Neuronal stem cell (in vitro differentiated cells): ENCODE data around the gene PPARGC1A.

Experiments used
- DNase-seq: peaks from one replicate; pipeline ENCODE4 v3.0.0-alpha.2; 2013; ENCODE audit warnings: low spot score
- H2AFZ ChIP-seq: one replicate; pipeline ENCODE4 v1.6.1; 2013; ENCODE audit warnings: mild to moderate bottlenecking, low read length, inconsistent platforms
- H2AK5ac ChIP-seq: 2 replicates; pipeline ENCODE4 v1.6.1; 2013; ENCODE audit warnings: low read depth, mild to moderate bottlenecking, inconsistent platforms, low read length, moderate library complexity, mixed read lengths
- H2BK120ac ChIP-seq: 2 replicates; pipeline ENCODE4 v1.6.1; 2013; ENCODE audit warnings: low read depth, mild to moderate bottlenecking, inconsistent platforms, low read length, moderate library complexity, mixed read lengths
- H2BK12ac ChIP-seq: one replicate; pipeline ENCODE4 v1.6.1; 2013; ENCODE audit warnings: low read length, inconsistent platforms
- H2BK15ac ChIP-seq: 2 replicates; pipeline ENCODE4 v1.6.1; 2013; ENCODE audit warnings: mild to moderate bottlenecking, low read length, inconsistent platforms, mixed read lengths
- H2BK5ac ChIP-seq: one replicate; pipeline ENCODE4 v1.6.1; 2013; ENCODE audit warnings: inconsistent platforms, mild to moderate bottlenecking, low read length, moderate library complexity
- H3K14ac ChIP-seq: one replicate; pipeline ENCODE4 v1.6.1; 2013; ENCODE audit warnings: low read length, inconsistent platforms
- H3K18ac ChIP-seq: 2 replicates; pipeline ENCODE4 v1.6.1; 2013; ENCODE audit warnings: low read length, inconsistent platforms
- H3K23ac ChIP-seq: 2 replicates; pipeline ENCODE4 v1.6.1; 2013; ENCODE audit warnings: low read depth, mild to moderate bottlenecking, mixed read lengths, low read length, inconsistent platforms; ENCODE audit not compliant: poor library complexity
- H3K27ac ChIP-seq: replicated peaks from 3 replicates; pipeline ENCODE4 v1.5.1; 2013; ENCODE audit warnings: low read length, inconsistent platforms
- H3K27me3 ChIP-seq, 3 experiments: 2 replicates each; pipeline ENCODE4 v1.6.1; 2013; ENCODE audit warnings: low read length in 3 of 3, mild to moderate bottlenecking in 2 of 3, inconsistent platforms in 1 of 3, low read depth in 1 of 3, mixed read lengths in 1 of 3, moderate library complexity in 1 of 3; ENCODE audit not compliant: control insufficient read depth in 3 of 3, insufficient read depth in 3 of 3
- H3K36me3 ChIP-seq, 2 donors: replicated peaks in 1 of 2; 2 replicates each; pipeline ENCODE4 v1.6.1; 2013; ENCODE audit warnings: low read length in 2 of 2; ENCODE audit not compliant: control insufficient read depth in 2 of 2, insufficient read depth in 2 of 2
- H3K4ac ChIP-seq: 2 replicates; pipeline ENCODE4 v1.6.1; 2013; ENCODE audit warnings: inconsistent platforms, mild to moderate bottlenecking, low read length, moderate library complexity
- H3K4me1 ChIP-seq, 2 donors: 1 replicate in 1 of 2; 2 replicates in 1 of 2; pipeline ENCODE4 v1.6.1; 2013; ENCODE audit warnings: low read length in 2 of 2, low read depth in 1 of 2; ENCODE audit not compliant: control insufficient read depth in 2 of 2, insufficient read depth in 1 of 2
- H3K4me2 ChIP-seq: one replicate; pipeline ENCODE4 v1.6.1; 2013; ENCODE audit warnings: mild to moderate bottlenecking, low read length, inconsistent platforms; ENCODE audit not compliant: insufficient read depth, poor library complexity, severe bottlenecking
- H3K4me3 ChIP-seq, 2 donors: 2 replicates each; pipeline ENCODE4 v1.5.1; 2013; ENCODE audit warnings: low read length in 2 of 2, mild to moderate bottlenecking in 2 of 2, inconsistent platforms in 1 of 2, moderate library complexity in 1 of 2
- H3K79me1 ChIP-seq: one replicate; pipeline ENCODE4 v1.6.1; 2013; ENCODE audit warnings: low read depth, mild to moderate bottlenecking, inconsistent platforms, low read length, moderate library complexity
- H3K9ac ChIP-seq: one replicate; pipeline ENCODE4 v1.6.1; 2013; ENCODE audit warnings: mild to moderate bottlenecking, low read depth, low read length, inconsistent platforms; ENCODE audit not compliant: poor library complexity
- H3K9me3 ChIP-seq, 2 donors: replicated peaks in 1 of 2; 2 replicates each; pipeline versions ENCODE3 to v1.6.1; 2013; ENCODE audit warnings: low read length in 2 of 2, mild to moderate bottlenecking in 2 of 2, inconsistent platforms in 1 of 2, low read depth in 1 of 2, mixed read lengths in 1 of 2, moderate library complexity in 1 of 2; ENCODE audit not compliant: control insufficient read depth in 2 of 2, insufficient read depth in 1 of 2
- H4K8ac ChIP-seq: one replicate; pipeline ENCODE4 v1.6.1; 2013; ENCODE audit warnings: low read depth, mild to moderate bottlenecking, inconsistent platforms, low read length, moderate library complexity
- H4K91ac ChIP-seq: one replicate; pipeline ENCODE4 v1.6.1; 2013; ENCODE audit warnings: low read length, low read depth, mild to moderate bottlenecking, inconsistent platforms; ENCODE audit not compliant: poor library complexity
- WGBS, 2 donors: extraction: QIAGEN DNeasy Blood & Tissue Kit; methylation state at CpG; one replicate each; pipeline ENCODE4 v1.1.7; 2013; ENCODE audit warnings: missing lambda C conversion rate in 2 of 2, mixed read lengths in 1 of 2; ENCODE audit not compliant: insufficient read length in 2 of 2, insufficient replicate concordance in 1 of 2; ENCODE audit errors: extremely low coverage in 2 of 2; 5-methylcytosine and 5-hydroxymethylcytosine counted together

The PPARGC1A gene

DNA sequence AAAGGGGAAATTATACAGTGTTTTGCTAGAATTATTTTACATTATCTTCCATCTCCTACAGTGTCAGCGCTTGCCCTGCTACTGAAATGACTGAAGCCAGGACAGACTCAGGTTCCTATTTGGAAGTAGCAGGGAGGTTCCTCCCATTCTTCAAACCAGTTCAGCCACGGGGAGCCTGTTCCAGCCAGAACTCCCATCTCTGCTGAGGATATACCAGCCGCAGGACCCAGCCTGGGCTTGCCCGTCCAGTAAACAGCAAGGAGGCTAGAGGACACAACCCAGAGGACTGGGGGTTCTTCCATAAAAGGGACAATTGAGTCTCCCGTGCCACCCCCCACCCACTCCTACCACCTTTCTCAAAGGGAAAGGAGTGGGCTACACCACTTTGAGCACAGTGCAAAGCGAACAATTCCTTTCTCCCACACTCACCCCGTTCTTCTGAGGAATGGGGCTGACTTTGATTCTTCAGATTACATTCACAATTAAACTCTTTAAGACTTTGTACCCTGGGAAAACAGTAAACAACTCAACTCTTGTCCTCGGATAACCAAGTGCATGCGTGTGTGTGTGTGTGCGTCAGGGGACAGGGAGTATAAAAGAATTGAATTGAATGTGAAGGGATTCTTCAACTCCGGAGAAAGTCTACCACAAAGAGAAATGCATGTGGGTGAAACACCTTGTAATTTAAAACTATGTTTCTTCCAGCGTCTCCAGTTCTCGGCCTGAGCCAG is 31.0 kb upstream of the PPARGC1A start:
- Histone ChIP-seq H2BK15ac (no peak overlapping the region), H3K27me3 (no peaks in the 10 kb centered on the region), H3K9ac (no peak overlapping the region), H3K36me3 (no peaks in the 10 kb centered on the region), H3K14ac (no peak overlapping the region), H2BK5ac (no peak overlapping the region), H4K91ac (no peak overlapping the region), H2BK12ac (no peak overlapping the region), H4K8ac (no peak overlapping the region), H3K4me1 (peaks cover 5 to 9% of the 10 kb centered on the region in 2 donors), H3K4me3 (no peak overlapping the region), H3K18ac (no peak overlapping the region), H3K4ac (no peak overlapping the region), H3K27ac (no peak overlapping the region), H2AK5ac (no peak overlapping the region), H2BK120ac (no peak overlapping the region), H3K79me1 (no peaks in the 10 kb centered on the region), H3K4me2 (no peak overlapping the region), H3K9me3 (no peaks in the 10 kb centered on the region), H2AFZ (peak overlapping the region; percentile 46), H3K23ac (no peak overlapping the region)
- DNase-seq, result no peak
- no CpG with 5 or more reads among the region's 13 CpGs for whole genome bisulfite sequencing, 2 donors

DNA sequence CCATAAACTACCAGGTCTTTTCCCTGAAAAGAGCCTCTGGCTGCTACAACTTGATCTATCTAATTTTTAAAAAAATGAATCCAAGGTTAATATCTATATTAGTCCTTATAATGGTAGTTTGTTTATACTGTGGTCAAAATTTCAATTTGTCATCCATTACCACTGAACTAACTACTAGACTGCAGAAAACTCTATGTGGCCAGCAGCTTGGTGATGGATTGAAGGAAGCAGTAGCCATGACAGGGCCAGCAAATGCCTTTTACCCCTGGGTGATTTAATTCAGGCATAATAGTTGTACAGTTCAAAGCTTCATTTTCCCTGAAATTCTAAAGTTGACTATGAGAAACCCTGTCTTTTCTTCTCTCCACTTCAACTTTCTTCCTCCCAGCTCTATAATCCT is 30.4 kb upstream of the PPARGC1A start:
- no peak overlapping the region for H2BK12ac ChIP-seq
- no peak overlapping the region for H2BK15ac ChIP-seq
- H3K4me1 ChIP-seq, result peaks cover 5 to 9% of the 10 kb centered on the region in 2 donors
- no peak overlapping the region for H4K91ac ChIP-seq
- H3K4ac ChIP-seq, result no peak overlapping the region
- no peak overlapping the region for H2BK5ac ChIP-seq
- no peaks in the 10 kb centered on the region for H3K27me3 ChIP-seq
- no peak overlapping the region for H4K8ac ChIP-seq
- no peak overlapping the region for H2BK120ac ChIP-seq
- peak overlapping the region; percentile 46 for H2AFZ ChIP-seq
- no peak for DNase-seq
- no peaks in the 10 kb centered on the region for H3K79me1 ChIP-seq
- no peak overlapping the region for H3K23ac ChIP-seq
- H3K4me3 ChIP-seq, result no peak overlapping the region
- no peak overlapping the region for H3K14ac ChIP-seq
- H3K18ac ChIP-seq, result no peak overlapping the region
- no peak overlapping the region for H3K9ac ChIP-seq
- H3K9me3 ChIP-seq, result no peaks in the 10 kb centered on the region
- no peak overlapping the region for H3K4me2 ChIP-seq
- no peak overlapping the region for H2AK5ac ChIP-seq
- H3K36me3 ChIP-seq, result no peaks in the 10 kb centered on the region
- no peak overlapping the region for H3K27ac ChIP-seq

DNA sequence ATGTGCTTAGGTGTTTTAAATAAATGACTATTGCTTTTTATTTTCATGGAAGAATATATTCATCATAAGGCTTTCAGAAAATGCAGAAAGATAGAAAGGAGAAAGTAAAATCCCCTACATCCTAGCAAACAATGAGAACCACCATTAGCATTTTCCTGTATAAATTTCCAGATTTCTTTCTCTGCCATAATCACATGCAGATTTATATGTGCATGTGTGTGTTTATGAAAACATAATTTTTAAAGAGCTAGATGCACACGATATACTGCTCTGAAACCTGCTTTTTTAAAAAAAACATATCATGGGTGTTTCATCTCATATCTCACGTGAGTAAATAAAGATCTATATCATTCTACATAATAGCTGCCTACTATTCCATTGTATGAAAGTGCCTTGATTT is 26.4 kb upstream of the PPARGC1A start:
- WGBS, 2 donors, result no CpG with 5 or more reads among the region's 2 CpGs
- H2BK120ac ChIP-seq, result no peak overlapping the region
- no peaks in the 10 kb centered on the region for H3K36me3 ChIP-seq
- H3K27me3 ChIP-seq, result no peaks in the 10 kb centered on the region
- H3K4me1 ChIP-seq, result peaks cover 0 to 4% of the 10 kb centered on the region in 2 donors
- no peak overlapping the region for H3K18ac ChIP-seq
- H4K8ac ChIP-seq, result no peak overlapping the region
- H2BK15ac ChIP-seq, result no peak overlapping the region
- H3K14ac ChIP-seq, result no peak overlapping the region
- H2BK12ac ChIP-seq, result no peak overlapping the region
- no peak overlapping the region for H3K9ac ChIP-seq
- no peak overlapping the region for H2AFZ ChIP-seq
- no peak overlapping the region for H3K4me2 ChIP-seq
- no peaks in the 10 kb centered on the region for H3K79me1 ChIP-seq
- no peak overlapping the region for H3K4me3 ChIP-seq
- H3K27ac ChIP-seq, result no peak overlapping the region
- no peaks in the 10 kb centered on the region for H3K9me3 ChIP-seq
- H2BK5ac ChIP-seq, result no peak overlapping the region
- no peak overlapping the region for H2AK5ac ChIP-seq
- no peak overlapping the region for H4K91ac ChIP-seq
- H3K23ac ChIP-seq, result no peak overlapping the region
- no peak overlapping the region for H3K4ac ChIP-seq
- DNase-seq, result no peak

DNA sequence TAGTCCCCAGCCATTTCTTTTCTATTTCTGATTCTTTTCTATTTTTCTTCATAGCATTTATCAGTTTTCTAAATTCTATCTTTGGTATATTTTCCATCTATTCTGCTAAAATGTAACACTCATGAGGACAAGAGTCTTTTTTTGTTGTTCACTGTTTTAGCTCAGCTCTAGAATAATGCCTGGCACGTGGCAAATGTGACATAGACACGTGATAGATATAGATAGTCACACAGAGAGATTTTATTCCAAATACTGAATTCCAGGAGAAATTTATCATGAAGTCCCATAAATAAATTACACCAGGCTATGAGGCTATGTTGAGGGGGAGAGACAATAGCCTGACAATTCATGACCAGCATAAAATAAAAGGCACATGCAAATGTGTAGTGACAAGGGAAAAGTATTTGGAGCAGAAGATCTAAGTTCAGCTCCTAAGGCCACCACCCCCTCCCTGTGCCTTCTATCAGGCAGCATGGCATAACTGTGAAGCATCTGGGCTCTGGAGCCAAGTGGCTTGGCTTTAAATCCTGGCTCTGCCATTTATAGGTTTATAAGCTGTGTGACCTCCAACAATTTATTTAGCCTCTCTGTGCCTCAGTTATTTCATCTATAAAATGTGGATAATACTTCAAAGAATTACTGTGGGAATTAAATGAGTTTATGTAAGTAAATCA is 25.7 kb upstream of the PPARGC1A start:
- H3K36me3 ChIP-seq, result no peaks in the 10 kb centered on the region
- H4K91ac ChIP-seq, result no peak overlapping the region
- no peaks in the 10 kb centered on the region for H3K79me1 ChIP-seq
- H3K4me2 ChIP-seq, result no peak overlapping the region
- no peak overlapping the region for H2BK12ac ChIP-seq
- H2BK15ac ChIP-seq, result no peak overlapping the region
- H3K9ac ChIP-seq, result no peak overlapping the region
- H3K27ac ChIP-seq, result no peak overlapping the region
- H3K9me3 ChIP-seq, result no peaks in the 10 kb centered on the region
- no peaks in the 10 kb centered on the region for H3K4me1 ChIP-seq
- H3K4me3 ChIP-seq, result no peak overlapping the region
- no peak overlapping the region for H3K18ac ChIP-seq
- no CpG with 5 or more reads among the region's 2 CpGs for WGBS, 2 donors
- no peak overlapping the region for H2AK5ac ChIP-seq
- H2BK120ac ChIP-seq, result no peak overlapping the region
- H2AFZ ChIP-seq, result no peak overlapping the region
- H4K8ac ChIP-seq, result no peak overlapping the region
- no peak overlapping the region for H2BK5ac ChIP-seq
- no peak overlapping the region for H3K23ac ChIP-seq
- no peak overlapping the region for H3K14ac ChIP-seq
- H3K4ac ChIP-seq, result no peak overlapping the region
- DNase-seq, result no peak
- H3K27me3 ChIP-seq, result no peaks in the 10 kb centered on the region
